HG02642 (cell line): ENCODE measurements around the gene CDH2.
"Not testable (repeated sequence)": the region's sequence is repeated elsewhere in the genome, so short reads cannot be mapped to it uniquely, and the experiment has no call there.

Experiments
- ATAC-seq: cut with Tn5 transposase; IDR thresholded peaks from one replicate; pipeline ENCODE4 v1.9.1; 2021; ENCODE audit warnings: mild to moderate bottlenecking; ENCODE audit not compliant: unreplicated experiment, poor library complexity

Gene CDH2

DNA sequence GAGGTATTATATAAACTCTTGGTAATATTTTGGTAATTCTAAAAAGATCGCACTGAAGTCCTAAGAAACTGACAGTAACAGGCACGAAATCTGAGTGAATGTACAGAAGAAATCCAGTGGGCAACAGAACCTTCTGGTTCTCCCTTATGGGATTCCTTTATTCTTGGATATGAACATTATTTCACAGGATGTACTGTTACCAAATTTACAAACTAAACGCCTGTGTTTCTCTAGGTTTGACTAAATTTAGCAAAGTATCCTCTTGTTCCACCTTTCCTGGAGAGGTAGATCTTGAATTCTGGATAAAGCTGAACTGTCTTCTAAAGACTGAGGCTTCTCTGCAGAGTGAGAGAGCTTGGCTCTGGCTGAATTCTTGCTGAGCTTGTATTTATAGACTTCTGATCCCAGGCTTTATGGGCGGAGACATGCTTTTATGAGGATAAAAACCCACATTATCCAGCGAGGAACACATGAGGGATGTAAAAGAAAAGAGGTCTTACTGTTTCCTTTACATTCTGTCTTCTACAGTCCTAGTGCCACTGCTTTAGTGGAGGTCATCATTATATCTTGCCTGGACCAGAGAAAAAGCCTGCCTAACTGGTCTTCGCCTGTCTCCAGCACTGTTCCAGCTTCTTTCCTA, 220.8 kb downstream of the CDH2 start:
- ATAC-seq, result no peak

DNA sequence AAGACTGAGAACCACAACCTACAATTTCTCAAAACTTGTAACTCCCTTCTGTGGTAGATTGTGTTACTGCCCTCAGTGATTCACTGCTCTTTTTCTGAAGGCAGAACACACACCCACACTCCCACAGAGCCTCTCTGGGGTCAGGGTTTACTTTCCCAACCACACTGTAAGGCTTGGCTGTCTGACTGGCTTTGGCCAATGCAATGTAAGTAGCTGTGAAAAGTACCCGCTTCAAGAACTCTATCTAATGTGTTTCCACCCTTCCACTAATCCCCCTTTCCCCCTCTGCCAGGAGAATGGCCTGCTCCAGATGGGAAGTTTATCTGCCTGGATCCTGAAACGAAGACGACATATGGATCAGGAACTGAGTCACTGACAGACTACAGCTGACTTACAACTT, 222.7 kb downstream of the CDH2 start:
- ATAC-seq, result no peak

DNA sequence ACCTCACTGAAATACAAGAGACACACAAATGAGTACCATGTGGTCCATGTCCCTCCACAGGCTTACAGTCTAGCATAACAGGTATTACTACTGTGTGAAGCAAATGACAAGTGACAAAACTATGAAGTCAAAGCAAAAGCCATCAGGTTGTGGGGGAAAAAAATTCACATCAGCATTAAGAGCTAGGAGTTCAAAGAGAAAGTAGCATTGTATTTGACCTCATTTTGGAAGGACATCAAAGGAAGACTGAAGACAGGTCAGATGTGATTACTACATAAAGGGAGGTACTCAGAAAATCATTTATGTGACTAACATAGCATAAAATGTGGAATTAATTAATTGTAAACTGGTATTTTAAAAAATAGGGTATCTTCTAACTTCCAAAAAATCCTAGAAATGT, 224.2 kb downstream of the CDH2 start:
- no peak for ATAC-seq

DNA sequence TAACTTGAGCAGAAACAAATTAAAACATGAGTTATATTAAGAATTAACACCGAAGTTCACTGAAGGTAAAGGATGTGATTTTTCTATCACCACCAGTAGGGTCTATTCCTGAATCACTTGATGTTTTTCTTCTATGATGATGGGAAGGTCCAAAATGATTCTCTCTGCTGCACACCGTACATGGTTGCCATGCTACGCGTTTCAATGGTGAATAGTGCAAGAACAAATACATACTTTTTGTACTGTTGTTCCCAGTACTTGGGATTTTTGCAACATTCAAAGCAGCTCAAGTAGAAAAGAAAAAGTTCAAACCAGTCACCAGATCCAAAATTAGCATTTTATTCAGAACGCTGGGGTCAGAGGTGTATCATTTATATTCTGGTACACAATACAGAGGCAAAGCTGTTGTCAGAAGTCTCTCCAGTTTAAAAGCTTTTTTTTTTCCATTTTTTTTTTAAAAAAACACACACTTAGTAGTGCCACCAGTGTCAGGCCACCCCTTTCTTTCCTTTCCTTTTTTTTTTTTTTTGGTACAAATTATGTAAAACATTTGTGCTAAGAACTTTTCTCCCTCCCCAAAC, 226.2 kb downstream of the CDH2 start:
- ATAC-seq, result no peak

DNA sequence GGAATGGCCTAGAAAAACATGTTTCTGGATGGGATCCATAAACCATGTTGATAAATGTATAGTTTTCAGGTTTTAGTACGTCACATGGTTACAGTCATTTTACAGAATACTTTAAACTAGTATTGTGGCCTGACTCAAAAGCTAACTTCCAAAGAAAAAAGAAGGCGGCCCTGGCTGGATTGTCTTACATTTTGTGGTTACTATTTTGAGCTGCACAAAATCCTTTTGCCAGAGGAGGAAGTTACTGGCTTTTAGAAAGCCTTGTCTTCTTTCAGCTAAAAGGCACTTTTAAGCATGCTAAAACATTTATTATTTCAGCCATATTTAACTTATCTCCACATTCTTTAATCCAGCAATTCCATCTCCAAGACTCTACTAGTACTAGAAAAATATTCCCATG, 227.9 kb downstream of the CDH2 start:
- no peak for ATAC-seq

DNA sequence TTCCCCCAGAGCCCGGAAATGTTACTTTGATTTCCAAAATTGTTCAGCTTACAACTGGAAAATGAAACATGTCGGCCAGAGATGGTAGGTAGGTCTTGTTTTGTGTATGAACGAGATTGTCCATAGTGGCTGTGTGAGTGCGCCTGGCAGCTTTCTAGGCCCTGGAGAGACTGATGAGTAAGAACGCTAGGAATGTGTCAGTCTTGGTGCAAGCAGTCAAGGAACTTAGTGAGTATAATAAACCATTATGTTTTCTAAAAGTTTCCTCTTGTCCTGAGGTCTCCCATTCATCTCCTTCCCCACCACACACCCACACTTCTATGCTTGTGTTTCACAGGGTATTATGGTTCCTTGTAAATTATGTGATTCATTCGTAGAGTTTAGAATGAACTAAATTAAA, 234.2 kb downstream of the CDH2 start:
- ATAC-seq, result no peak

DNA sequence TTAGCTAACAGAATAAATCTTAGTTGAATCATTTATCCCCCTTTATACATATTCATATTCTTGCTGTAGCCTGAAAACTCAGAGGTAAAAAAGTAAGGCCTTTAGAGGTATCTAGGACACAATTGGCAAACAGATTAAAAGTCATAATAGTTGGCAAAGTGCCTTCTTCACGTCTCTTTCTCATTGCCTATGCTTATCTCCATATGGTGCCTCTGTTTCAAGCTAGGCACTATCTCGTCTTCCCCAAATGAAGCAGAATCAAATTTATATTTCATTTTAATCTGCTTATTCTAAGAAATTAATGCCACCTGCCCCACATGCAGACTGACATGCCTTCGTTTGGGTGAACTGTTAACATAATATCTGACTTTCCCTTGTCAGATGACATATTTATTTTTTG, 245.4 kb downstream of the CDH2 start:
- no peak for ATAC-seq

DNA sequence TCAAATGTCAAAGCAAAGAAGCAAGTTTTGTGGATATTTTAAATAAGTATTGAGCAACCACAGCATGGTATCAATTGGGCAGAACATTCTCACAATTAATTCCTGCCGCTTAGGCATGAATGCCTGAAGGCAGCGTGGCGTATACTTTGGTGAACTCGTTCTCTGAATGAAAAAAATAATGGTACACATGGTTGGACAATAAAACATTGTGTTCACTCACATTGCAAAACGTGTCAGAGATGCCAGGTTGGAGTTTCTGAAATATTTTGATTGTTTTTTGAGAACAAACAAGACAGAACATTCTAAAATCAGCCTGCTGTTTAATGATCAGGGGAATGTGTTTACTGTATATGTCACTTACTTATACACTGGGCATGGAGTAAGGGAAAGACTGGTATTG, 254.2 kb downstream of the CDH2 start:
- no peak for ATAC-seq

DNA sequence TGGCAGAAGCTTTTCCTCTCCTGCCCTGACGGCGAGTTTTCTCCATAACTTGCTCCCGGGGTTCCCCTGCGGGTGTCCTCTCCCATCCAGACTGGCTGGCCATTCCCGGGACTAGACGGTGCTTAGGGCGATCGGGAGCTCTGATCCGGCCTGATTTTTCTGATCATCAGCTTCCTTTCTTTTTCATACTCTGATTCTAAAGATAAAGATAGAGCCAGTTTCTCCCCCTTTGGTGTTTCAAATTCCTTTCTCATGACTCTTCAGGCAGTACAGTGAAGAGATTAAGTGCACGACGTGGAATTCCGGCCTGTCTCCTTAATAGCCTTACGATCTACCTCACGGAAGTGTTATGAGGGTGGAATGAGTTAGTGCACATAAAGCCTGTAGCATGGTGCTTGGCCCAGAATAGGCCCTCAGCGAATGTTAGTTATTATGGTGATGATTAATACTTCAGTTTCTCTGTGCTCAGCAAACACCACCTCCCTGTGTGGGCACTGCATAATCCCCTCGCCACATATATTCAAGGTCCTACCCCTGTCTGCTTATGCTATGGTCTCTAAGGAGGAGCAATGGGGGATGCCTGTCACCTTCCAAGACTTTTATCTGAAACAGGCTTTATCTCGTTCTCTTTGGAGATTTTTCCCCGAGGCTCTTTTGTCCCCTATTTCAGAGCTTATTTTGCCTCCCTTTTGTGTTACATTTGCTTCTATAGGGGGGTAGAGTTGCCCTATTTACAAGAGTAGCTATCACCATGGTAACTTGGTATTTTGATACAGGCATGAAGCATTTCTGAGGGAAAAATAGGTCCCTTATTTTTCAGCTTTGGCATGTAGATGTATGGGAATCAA, 254.8 kb downstream of the CDH2 start:
- ATAC-seq, result no peak

DNA sequence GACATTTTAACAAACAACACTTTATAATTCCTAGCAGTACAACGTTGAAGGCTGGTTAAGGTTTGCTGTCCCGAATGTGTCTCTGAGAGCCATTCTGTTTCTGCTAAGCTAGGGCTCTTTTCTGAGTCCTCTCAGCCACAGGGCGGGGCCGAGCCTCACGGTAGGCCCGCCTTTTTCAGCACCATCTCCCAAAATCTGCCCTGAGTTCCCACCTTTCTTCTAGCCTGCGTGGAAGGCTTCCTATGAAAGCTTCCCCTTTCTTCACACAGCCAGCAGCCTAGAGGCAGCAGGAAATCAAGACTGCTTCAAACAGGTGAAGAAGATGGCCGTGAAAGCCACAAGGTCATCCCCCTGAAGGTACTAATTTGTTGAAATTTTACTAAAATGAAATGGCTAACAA, 255.5 kb downstream of the CDH2 start:
- ATAC-seq, result no peak

DNA sequence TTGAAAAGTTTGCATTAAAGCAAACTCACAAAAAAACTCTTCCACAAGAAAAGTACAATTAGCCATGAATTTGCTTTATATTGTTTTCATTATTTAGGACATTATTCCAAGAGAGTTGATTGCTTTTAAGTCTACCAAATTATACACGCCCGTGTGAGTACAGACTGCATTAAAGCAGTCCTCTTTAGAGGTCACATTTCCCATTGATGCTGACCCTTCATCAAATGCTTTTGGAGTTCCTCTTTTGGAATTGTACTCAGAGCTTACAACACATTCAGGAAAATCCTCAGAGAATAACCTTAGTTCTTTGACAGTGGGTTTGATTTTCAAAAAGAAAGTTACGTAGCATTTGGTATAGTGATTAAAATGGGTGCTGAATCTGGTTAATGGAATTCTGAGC, 256.1 kb downstream of the CDH2 start:
- ATAC-seq, result no peak

DNA sequence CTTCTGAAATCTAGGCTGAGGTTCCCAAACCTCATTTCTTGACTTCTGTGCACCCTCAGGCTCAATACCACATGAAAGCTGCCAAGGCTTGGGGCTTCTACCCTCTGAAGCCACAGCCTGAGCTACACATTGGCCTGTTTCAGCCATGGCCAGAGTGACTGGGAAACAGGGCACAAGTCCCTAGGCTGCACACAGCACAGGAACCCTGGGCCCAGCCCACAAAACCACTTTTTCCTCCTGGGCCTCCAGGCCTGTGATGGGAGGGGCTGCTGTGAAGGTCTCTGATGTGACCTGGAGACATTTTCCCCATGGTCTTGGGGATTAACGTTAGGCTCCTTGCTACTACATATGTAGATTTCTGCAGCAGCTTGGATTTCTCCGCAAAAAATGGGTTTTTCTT, 270.7 kb downstream of the CDH2 start:
- ATAC-seq, result not testable (repeated sequence)

DNA sequence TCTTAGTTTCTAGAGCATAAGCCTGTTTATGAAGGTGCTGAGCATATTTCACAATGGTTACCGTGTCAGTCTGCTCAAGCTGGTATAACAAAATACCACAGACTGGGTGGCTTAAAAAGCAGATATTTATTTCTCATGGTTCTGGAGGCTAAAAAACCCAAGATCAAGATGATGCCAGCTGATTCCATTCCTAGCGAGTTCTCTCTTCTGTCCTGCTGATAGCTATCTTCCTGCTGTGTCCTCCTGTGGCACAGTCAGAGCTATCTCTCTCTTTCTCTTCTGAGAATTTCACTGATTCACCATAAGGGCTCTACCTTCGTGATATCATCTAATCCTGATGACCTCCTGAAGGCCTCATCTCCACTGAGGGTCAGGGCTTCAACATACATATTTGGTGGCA, 273.0 kb downstream of the CDH2 start:
- ATAC-seq, result no peak

DNA sequence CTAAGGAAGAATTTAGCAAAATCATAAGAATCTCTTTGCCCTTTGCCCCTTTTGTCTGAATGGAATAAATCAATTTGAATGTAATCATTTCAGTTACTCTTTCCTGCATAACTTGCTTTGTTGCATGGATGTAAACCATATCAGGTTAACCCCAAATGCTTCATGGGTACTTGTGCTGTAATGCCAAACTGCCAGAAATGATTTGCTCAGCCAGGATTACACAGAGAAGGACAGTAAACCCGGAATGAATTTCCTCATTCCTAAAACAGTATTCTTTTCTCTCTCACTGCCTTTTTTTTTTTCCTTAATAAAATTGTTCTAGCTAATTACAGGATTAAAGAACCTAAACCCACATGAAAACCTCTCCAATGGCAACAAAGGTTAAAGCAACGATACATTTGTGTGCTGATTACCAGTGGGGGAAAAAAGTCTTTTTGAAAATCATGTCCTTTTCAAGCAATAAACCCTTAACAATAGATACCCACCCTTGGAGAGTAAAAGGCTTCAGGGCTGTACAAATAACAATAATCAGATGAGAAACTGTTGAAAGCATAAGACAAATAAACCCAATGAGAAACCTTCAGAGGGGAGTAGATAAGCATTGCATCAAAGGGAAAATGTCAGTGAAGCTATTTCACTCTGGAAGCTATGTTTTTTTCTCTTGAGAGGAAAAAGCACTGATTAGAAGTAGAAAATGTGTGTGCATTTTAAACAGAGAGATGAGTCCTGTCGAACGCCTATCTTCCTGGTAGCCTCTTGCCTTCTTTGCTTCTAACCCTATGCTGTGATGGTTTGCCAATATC, 275.3 kb downstream of the CDH2 start:
- no peak for ATAC-seq
